ENCODE data around the gene ABCA1.

ABCA1 gene

DNA sequence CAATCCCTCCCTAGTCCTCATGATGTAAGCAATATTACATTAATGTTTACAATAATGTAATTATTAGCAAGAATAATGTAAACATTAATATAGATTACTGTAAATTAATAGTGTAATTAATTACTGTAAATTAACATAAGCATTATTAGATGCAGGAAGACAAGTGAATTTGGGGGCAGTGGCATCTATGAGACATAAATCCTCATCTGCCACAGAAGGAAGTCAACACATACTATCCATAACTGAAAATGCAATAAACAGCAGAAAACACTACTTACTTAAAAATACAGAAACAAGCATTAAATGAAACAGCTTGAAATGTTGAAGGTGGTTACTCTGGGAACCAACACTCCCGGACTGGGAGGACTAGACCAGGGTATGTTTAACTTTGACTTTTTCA, 181.2 kb downstream of the ABCA1 start:
- DNase-seq: no peak

DNA sequence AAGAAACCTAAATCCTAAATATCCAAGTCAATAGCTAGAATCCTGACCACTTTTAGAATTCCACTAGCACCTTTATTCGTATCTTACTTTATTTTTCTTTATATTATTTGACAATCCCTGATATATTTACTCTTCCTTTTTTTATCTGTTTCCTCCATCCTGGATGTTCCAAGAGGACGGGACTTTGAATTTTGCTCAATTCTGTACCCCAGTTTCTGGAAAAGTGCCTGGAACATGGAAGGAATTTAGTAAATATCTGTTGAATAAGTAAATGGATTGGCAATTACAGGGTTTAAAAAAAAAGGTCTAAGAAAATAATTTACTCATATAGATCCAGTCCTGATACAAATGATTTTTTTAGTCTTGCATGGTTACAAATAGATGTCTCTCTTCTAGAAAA, 181.7 kb downstream of the ABCA1 start:
- no peak for DNase-seq

DNA sequence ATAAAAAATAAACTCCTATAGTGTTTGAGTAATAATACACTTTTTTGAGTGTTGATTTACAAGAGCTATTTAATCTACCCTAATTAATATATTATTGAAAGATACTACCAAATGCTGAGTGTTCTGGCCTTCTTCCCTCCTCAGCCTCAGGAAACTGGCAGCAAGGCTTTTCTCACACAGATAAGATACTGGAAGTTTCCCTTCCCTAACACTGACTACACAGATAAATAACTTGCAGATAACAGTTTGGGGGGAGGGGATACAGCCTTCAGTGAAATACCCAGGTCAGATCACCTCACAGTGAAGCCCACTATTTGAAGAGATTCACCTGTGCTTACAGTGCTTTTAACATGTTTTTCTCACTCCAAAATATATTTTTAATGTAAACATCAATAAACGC, 182.1 kb downstream of the ABCA1 start:
- no peak for DNase-seq

DNA sequence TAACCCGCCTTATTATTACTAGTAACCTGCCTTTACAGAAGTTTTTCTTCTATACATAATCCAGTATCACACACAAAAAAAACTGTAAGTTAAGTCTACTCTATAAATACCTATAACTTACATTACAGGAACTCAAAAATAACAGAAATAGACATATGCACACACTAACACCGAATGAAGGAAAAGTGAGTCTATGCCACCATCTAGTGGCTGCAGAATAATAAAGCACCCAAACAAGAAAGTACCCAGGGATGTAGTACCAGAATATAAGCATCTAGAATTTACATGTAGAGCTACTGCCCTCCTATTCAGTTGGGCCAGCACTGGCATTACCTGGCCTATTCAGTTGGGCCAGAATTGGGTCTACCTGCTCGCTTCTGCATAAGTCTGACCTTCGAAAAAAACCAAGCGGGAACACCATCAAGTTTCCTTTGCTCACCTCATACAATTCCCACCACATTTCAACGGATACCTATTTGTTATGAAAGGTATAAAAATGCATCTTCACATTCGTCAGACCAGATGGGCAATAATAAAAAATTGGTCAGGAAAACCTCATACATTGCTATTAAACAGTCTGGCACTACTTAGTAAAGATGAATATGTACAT, 184.5 kb downstream of the ABCA1 start:
- peak in 2 of 4 experiments; percentile 1 to 5 for DNase-seq

DNA sequence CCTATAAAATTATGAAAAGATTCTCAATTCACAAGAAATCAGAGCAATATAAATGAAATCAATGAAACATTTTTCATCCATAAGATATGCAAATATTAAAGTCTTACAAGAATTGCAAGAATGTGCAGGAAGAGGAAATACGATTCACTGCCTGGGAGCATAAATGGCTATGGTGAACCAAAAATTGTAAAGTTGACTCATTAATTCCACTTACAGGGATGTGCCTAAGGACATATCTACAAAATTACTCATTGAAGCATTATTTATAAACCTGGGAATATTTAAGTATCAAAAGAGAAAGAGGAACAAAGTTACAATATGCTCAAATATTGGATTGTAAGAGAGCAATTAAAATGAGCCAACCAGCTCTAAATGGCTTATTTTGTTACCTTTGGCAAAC, 187.3 kb downstream of the ABCA1 start:
- no peak for DNase-seq

DNA sequence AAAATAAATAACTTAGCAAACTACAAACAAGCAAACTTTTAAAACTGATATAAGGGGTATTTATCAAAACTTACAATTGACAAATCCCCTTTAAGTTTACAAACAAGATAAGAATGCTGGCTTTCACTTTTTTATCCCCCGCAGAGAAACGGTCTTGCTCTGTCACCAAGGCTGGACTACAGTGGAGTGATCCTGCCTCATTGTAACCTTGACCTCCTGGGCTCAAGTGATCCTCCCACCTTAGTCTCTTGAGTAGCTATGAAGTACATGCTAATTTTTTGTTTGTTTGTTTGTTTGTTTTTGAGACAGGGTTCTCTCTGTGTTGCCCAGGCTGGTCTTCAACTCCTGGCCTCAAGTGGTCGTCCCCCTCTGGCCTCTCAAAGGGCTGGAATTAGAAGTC, 189.5 kb downstream of the ABCA1 start:
- DNase-seq: no peak

Measured in activated CD4-positive, CD25-positive, alpha-beta regulatory T cell (primary cell).